GM12892 (cell line): Measurements from ENCODE around the gene GALNT16.

ENCODE experiments used
- POLR2A ChIP-seq: IDR thresholded peaks from 2 replicates; pipeline ENCODE4 v1.6.1; 2011; ENCODE audit warnings: low read depth, low read length, control low read depth
- TAF1 ChIP-seq: IDR thresholded peaks from 2 replicates; pipeline ENCODE4 v1.6.1; 2011; ENCODE audit warnings: low read depth, mild to moderate bottlenecking, control low read depth, low read length, borderline replicate concordance

DNA sequence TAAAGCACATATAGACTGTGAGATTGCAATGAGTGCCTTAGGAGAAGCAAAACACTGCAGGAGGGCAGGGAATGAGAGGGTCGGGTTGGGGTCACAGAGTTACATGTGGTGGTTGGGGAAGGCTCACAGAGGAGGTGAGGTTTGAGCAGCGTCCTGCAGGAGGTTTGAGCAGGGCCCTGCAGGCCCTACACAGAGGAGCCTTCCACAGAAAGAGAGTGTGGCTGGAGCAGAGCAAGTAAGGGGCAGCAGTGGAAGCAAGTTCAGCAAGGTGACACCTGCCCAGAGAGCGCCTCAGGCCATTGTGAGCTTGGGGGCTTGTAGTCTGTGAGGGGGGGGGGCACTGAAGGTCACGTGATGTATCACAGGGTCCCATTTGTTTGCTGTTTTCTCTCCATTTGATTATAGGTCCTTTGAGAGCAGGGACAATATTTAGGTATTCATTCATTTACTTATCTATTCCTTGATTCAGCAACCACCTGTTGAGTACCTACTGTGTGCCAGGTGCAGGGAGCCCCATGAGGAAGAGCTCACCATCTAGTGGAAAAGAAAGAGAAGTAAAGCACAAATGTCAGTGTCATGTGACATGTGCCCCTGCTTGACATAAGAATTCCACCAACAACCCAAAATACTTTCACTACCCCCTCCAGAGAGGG is 56.6 kb downstream of the GALNT16 start:
- TF ChIP-seq TAF1, result no peak
- no peak for TF ChIP-seq POLR2A
